IMR-90 (cell line): ENCODE data around the gene AFF2.

Experiments
- CTCF ChIP-seq: conservative IDR thresholded peaks from 2 replicates; pipeline ENCODE4 v1.5.1; 2012; ENCODE audit warnings: mild to moderate bottlenecking, low read depth, low read length, improper control_type of control experiment
- RAD21 ChIP-seq: IDR thresholded peaks from 2 replicates; pipeline ENCODE4 v1.6.1; 2012; ENCODE audit warnings: low read length, improper control_type of control experiment

GRCh38 chrX:148600581-148600980 is 100.2 kb downstream of the AFF2 start:
- no peak for TF ChIP-seq CTCF
- no peak for TF ChIP-seq RAD21
